NCI-H2196 treated with DMSO at 0.1 percent for 48 hours (cell line): ENCODE measurements around the gene TUBA3D.
"Not testable (repeated sequence)": the region's sequence is repeated elsewhere in the genome, so short reads cannot be mapped to it uniquely, and the experiment has no call there.

Experiments
- DNase-seq: peaks from one replicate; lab custom pipeline; 2025; ENCODE audit not compliant: unreplicated experiment; lab: John Stamatoyannopoulos, UW

The TUBA3D gene

DNA sequence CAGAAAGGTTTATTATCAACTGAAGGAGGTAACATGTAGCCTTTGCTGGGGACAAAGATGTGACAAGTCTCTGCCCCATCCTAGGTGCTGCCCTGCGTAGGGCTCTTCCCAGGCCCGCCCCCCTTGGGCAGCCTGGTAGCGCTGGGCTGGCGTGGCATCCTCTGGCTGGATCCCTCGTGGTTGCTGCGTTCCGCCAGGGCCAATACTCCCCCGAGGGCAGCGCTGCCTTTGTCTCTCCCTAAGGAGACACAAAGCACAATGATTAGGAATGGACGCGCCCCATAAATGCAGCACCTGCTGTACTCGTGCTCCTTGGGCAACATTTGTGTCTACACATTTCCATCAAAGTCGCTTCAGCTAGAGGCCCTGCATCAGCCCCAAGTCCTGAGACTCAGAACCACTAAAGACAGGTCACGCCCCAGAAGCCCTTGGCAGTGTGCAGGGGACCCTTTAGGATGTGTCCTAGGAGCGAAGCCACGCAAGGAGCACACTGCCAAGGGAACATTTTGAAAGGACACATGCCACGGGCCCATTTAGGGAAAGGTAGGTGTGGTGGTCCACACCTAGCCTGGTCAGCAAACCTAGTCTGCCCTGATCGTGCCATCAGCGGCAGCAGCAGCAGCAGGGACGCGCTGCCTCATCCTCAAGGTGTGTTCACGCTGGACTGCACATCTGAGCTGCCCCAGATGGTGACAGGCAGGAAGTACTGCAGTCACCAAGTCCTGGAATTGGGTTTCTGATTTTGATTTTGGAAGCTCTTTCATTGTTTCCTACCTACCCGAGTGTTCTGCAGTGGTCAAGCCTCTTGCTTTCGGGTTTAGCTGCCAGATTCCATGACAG is 8.3 kb downstream of the TUBA3D start:
- not testable (repeated sequence) for DNase-seq

DNA sequence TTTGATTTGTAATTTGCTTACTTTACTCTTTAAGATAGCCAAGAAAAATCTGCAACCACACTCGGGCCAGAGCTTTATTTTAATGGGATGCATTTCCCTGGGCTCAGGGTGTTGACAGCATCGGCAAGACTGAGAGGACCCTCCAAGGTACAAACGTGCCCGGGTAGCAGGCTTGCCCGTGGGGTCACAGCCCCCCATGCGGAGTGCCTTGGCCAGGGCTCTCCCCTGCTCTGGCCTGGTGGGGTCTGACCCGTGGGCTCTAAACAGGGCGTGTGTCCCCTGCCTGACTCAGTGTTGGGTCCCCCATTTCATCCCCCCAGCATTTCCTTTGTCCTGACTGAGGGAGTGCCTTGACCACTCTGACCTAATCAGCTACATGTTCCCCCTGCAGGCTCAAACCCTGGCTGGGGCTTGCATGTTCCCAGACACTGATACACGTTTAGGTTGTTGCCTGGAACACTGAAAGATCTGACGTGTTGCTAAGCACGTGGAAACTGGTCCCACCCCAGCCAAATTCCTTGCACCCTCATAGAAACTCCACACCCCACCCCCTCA is 9.1 kb downstream of the TUBA3D start:
- DNase-seq, result not testable (repeated sequence)

DNA sequence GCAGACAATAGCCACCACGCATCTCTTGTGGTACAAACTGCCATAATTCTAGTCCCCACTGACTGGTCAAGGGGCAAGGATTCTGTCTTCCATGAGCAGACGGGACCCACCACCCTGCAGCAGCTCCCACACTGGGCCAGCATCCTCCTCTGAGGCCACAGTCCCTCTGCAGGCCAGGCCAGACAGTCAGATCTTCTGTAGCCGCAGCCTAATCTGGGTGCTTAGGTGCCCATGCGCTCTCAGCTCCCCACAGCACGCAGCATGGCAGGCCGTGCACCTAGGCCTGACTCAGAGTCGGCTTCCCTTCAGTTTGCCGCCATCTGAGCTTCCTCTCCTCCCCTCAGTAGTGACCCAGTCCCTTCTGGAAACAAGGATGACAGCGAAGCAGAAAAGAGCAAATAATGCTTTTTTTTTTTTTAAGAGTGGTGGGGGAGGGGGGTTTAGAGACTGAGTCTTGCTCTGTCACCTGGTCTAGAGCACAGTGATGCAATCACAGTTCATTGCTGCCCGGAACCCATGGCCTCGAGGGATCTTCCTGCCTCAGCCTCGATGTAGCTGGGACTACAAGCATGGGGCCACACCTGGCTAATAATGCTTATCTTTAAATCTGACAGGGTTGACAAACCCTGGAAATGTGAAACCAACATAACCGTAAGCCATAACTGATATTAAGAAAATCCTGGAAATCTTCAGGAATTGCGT is 10.4 kb downstream of the TUBA3D start:
- not testable (repeated sequence) for DNase-seq

DNA sequence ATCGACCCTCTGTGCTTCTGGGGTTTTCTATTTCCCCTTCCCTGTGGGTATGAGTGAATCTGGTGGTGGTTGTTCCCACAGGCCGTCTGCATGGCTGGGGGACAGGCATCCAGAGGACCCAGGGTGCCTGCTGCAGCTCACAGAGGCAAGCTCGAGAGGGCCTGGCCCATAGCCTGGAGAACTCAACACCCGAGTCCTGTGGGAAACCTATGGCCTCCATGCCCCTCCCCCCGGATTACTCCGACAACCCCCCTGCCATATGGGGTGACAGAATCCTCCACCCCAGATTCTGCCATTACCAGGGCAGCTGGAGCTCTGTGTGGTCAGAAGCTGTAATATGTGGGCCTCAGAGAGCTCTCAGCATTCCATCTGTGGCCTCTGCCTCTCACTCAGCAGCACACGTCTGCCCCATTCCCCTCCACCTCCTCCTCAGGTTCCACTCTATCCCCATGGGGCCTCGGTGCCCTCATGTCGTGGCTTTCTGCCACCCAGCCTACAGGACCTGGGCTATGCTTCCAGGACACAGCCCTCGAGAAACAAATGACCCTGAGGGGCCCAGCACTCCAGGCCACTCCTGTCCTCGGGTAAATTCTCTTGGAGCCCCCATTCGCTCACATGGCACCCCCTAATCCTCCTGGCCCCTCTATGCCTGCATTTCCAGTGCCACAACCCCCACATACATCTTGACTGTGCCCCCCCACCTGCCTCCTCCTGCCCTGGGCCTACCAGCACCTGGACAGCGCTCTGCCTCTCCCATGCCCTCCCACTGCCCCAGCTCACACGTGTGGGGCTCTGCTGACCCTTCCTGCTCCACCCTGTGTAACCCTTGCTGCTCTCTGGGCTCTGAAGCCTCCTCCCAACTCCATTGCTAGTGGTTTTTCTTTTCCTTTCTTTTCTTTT is 12.6 kb downstream of the TUBA3D start:
- no peak for DNase-seq

DNA sequence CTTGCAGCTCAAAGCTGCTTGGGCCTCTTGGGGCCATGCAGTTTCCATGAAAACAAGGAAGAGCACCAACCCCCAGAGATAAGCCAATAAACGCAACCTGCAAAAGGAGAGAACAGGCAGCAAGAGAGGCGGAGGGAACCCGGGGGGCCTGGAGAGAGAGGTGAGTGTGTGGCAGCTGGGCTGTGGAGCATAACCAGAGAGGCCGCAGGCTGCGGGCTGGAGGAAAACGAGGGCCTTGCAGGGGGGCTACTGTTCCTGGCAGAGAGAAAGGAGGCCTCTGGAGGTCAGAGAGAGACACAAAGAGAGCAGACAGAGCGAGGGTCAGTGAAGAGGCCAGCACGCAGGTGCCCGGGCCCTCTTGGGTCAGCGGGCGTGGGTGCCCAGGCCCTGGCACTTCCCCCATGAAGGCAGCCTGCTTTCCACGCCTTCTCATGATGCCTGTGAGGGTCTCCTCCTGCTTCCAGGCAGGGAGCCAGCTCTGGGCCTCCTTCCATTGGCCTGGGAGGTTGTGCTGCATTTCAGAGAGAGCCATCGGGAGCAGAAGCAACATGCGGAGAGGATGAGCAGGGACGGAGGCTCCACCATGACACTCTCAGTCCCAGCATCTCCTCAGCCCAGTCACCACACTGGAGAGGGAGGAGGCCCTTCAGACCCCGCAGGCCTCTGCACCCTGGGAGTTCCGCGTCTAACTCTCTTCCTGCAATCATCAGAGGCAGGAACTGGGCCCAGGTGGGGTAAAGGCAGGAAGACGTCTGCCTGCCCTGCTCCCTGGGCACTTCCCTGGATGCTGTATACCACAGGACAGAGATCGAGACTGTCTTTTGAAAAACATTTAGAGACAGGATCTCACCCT is 14.9 kb downstream of the TUBA3D start:
- not testable (repeated sequence) for DNase-seq

DNA sequence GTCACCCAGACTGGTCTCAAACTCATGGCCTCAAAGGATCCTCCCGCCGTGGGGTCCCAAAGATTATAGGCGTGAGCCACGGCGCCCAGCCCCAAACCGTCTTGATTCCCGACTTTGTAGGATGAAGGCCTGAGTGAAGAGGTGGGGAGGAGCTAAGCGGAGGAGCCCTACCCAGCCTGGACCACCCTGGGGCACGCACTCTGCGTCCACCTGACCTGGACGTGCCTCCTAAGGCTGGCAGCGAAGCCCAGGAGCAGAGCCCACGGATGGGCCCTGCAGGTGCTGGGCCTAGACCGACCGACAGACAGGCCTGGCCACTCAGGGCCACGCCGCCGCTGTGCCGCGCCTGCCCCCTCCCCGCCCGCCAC is 15.5 kb downstream of the TUBA3D start:
- DNase-seq, result not testable (repeated sequence)

DNA sequence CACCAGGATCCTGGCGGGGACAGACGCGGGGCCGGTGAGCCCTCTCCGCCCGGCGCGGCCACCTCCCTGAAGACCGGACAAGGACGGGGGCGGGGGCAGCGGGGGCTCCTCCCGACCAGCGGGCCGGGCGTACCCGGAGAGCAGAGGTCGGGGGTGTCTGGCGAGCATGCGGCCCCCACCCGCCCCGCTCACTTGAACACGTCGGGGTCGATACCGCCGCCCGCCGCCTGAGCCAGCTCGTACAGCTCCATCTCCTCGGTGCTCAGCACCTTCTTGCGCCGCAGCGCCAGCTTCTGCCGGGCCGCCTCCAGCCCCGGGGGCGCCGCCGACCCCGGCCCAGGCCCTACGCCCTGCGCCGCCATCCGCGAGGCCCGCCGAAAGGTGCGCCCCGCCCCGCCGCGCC is 16.1 kb downstream of the TUBA3D start, which contains the start of gene MZT2A:
MZT2A (minus strand) TSS at position 383 of the 403 bp plus-strand sequence; CDS start at position 362, 21 bp downstream.
- not testable (repeated sequence) for DNase-seq

DNA sequence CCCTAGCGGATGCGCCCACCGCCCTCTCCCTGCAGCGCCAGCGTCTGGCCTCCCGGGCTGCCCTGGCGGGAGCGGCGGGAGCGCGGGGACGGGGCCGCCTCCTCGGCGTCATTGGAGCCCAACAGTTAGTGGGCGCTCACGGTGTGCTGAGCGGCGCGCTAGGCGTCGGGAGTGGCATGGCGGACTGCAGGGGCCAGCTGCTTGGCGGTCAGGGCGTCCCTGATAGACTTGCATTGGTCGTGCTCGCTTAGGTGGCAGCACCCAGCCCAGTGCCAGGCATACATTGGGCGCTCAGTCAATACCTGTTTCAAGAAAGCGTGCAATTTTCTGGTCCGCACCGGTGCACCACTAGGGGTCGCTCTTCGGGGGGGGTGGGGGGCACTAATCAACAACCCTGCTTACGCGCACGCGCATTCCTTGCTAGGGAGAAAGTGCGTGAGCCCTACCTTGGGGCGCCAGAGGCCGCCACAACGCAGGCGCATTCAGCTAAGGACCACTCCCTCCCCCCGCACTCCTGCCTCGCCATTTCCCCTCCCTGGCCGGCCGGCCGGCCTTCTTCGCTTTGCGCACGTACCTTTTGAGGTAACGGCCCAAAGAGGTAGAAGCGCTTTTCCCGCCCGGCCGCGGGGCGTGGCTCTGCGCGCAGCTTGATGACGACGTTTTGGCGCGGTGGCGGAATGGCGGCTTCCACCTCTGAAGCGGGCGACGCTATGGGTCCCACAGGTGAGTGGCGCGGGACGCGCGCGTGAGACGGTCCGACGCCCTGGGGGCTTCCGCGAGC is 16.7 kb downstream of the TUBA3D start:
- peak; percentile 96 for DNase-seq

DNA sequence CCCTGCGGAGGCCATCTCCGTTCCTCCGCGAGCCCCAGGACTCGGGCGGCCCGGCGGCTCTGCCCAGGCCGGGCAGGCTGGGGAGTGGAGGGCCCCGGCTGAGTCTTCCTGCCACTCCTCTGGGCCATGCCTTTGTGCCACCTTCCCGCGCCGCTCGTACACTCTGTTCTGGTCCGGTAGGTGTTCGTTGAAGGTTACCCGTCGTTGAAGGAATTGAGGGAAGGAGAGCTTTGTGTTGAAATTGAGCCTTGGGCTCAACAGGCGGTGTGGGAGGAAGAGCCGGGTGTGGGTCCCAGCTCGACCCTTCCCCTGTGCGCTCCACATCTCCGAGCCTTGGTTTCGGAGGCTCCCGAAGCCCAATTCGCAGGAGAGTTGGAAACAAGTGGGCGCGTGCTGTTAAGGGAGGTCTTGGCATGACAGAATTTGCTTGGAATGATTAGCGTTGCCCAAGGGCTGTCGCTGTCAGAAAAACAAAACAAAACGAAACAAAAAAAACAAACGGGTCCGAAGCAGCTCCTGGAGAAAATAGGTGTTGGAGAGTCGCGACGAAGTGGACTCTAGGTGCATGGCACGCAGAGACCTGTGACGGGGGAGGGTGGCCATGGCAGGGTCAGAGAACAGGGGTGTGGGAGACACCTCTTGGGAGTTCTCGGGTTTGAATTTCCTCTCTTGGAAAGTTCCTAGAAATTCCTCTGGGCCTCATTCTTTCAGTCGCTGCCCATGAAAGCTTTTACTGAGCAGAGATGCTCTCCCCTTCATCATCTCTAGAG is 17.5 kb downstream of the TUBA3D start:
- DNase-seq, result no peak

DNA sequence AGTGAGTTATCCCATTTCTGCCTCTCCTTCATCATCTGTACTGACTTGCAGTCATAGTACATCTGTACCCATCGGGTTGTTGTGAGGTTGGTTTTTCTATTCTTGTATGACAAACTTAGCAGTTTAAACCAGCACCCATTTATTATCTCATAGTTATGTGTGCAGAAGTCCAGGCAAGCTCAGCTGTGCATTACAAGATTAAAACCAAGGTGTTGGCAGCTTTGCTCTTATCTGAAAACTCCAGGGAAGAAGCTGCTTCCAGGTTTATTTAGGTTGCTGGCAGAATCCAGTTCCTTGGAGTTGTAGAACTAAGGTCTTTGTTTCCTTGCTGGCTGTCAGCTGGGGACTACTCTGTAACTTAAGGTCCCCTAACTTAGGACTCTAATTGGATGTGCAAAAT is 19.6 kb downstream of the TUBA3D start:
- not testable (repeated sequence) for DNase-seq

- not testable (repeated sequence) for DNase-seq
Observed at GRCh38 chr2:131498321-131498973, 22.5 kb downstream of the TUBA3D start.

- DNase-seq, result not testable (repeated sequence)
Observed at GRCh38 chr2:131503587-131503986, 27.7 kb downstream of the TUBA3D start.

- DNase-seq, result not testable (repeated sequence)
Observed at GRCh38 chr2:131504082-131504750, 28.3 kb downstream of the TUBA3D start.

DNA sequence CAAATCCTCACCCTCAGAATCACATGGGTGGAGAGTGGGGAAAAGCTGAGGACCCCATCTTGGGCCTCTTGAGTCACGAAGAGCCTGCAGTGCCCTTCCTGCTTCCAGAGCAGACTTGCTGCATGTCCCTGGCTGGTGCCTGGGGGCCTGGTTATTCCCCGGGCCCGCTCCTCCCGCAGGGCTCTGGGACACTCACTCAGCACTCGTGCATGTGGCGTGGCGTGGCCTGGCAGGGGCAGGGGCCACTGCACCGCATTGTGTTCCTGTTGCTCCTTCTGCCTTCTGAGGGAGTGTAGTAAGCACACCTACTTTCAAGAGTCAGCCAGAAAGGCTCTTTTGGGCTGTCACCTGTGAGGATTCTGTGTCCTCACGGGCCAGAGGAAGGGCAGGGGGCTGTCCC is 33.7 kb downstream of the TUBA3D start:
- DNase-seq, result no peak

DNA sequence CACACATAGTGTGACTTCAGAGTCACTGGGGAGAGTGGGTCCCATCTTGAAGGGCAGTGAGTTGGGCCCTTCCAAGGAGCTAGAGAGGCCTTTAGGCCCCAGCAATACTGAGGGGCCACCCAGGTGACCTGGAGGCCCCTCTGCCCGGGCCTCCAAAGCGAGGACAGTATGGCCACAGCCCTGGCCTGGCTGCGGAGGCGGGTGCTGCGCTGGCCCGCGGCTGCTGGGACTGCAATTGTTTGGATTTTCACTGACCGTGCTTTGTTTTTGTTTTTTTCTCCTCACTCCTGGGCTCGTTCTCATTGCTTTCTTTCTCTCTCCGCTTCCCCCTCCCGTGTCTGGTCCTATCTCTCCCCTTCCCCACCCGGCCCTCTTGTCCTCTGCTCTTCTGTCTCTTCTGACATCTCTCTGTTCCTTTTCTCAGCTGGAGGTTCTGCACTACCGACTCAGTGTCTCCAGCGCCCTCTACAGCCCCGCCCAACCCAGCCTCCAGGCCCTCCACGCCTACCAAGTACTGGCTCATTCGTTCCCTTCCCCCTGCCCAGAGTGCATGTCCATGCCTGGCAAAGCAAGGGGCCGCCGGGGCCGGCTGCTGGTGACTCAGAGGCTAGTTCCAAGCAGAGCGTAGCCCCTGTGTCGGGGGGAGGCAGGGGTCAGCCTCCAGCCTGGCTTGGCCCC is 35.5 kb downstream of the TUBA3D start:
- not testable (repeated sequence) for DNase-seq

GRCh38 chr2:131511969-131512870 is 36.3 kb downstream of the TUBA3D start:
- DNase-seq, result not testable (repeated sequence)
